ENCODE measurements around the gene RBM11.
"Not testable (repeated sequence)": the region's sequence is repeated elsewhere in the genome, so short reads cannot be mapped to it uniquely, and the experiment has no call there.

The RBM11 gene

GRCh38 chr21:14215971-14216641 is at the start of gene RBM11:
Gene RBM11, plus strand, starts transcription at chr21:14216157. Its CDS starts 30 bp downstream, at chr21:14216187.
- peak; percentile 25 for DNase-seq

DNA sequence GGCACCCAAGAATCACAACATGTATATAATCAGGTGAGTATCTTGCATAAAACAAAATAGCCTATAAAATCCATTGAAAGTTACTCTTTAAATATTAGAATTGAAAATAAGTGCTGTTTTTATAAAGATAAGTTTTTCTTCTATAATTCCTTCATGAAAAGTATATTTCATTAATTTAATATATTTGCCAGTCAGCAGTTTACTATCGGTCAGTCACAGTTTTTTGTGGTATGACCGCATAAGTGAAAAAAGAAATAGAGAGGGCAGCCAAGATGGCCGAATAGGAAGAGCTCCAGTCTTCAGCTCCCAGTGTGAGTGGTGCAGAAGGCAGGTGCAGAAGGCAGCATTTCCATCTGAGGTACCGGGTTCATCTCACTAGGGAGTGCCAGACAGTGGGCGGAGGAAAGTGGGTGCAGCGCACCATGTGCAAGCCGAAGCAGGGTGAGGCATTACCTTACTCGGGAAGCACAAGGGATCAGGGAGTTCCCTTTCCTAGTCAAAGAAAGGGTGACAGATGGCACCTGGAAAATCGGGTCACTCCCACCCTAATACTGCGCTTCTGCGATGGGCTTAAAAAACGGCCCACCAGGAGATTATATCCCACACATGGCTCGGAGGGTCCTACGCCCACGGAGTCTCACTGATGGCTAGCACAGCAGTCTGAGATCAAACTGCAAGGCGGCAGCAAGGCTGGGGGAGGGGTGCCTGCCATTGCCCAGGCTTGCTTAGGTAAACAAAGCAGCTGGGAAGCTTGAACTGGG is 49.3 kb upstream of the RBM11 start:
- DNase-seq = not testable (repeated sequence)

GRCh38 chr21:14206222-14206621 is 9.7 kb upstream of the RBM11 start:
- DNase-seq = no peak

- no peak for DNase-seq
These were observed 5.2 kb upstream of the RBM11 start, which contains the start of gene LIPI for GRCh38 chr21:14210738-14211137. Gene LIPI, minus strand, starts transcription at chr21:14210955. Its CDS starts 110 bp downstream, at chr21:14210845.

DNA sequence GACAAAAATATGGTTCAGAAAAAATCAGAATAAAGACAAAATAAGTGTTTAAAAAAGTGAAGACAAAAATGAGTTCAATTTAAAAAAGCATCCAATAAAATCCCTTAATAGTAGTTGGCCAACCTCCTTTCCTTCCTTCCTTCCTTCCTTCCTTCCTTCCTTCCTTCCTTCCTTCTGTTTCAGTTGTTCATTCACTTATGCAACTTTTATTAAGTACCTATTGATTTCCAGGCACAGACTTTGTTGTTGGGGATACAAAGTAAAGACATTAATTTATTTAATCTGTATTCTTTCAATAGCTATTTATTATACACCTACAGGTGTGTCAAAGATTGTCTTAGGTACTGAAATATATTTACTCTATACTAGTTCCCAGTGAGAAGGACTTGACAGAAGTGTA is 2.8 kb upstream of the RBM11 start:
- DNase-seq = no peak

DNA sequence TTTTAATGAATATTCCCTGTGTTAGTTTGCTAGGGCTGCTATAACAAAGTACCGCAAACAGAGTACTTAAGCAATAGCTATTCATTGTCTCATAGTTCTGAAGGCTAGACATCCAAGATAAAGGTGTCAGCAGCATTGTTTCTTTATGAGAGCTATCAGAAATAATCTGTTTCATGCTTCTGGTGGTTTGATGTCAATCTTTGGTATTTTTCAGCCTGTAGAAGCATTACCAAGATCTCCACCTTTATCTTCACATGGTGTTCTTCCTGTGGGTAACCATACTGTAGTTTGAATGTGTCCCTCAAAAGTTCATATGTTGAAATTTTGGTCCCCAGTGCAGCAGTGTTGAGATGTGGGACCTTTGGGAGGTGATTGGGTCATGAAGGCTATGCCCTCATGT is 7.4 kb downstream of the RBM11 start:
- no peak for DNase-seq

- no peak for DNase-seq
These were observed 13.4 kb downstream of the RBM11 start for GRCh38 chr21:14229399-14229798.

- DNase-seq = no peak
These were observed 19.1 kb downstream of the RBM11 start for GRCh38 chr21:14235101-14235500.

- no peak for DNase-seq
These were observed 20.2 kb downstream of the RBM11 start for GRCh38 chr21:14236180-14236579.

GRCh38 chr21:14239281-14239680 is 23.3 kb downstream of the RBM11 start:
- DNase-seq = no peak

DNA sequence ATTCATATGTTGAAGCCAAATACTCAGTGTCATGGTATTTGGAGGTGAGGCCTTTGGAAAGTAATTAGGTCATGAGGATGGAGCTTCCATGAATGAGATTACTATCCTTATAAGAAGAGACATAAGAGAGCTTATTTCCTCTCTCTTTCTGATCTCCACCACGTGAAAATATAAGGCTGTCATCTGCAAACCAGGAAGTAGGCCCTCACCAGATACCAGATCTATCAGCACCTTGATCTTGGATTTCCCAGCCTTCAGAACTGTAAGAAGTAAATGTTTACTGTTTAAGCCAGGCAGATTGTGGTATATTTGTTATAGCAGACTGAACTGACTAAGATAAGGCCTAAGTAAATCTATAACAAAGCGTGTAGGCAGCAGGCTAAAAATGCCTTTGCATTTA is 25.3 kb downstream of the RBM11 start:
- no peak for DNase-seq

GRCh38 chr21:14243461-14243860 is 27.5 kb downstream of the RBM11 start:
- DNase-seq = no peak

DNA sequence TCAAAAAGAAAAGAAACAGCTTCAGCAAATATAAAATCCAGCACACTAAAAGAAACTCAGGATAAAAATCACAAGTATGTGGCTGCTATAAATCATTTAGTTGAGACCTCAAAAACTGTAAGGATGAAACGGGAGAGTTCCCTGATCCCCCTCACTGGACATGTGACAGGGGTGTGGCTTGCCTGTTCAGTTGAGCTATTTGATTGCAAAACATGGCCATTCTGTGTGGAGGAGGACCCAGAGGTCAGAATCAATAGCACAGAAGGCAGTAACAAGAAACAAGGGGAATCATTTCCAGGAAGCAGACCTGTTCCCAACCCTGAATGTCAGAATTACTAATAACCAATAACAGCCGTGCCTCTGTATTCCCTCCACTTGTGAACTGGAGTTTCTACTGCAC is 27.9 kb downstream of the RBM11 start:
- DNase-seq = no peak

GRCh38 chr21:14244911-14245310 is 29.0 kb downstream of the RBM11 start:
- DNase-seq = no peak

DNA sequence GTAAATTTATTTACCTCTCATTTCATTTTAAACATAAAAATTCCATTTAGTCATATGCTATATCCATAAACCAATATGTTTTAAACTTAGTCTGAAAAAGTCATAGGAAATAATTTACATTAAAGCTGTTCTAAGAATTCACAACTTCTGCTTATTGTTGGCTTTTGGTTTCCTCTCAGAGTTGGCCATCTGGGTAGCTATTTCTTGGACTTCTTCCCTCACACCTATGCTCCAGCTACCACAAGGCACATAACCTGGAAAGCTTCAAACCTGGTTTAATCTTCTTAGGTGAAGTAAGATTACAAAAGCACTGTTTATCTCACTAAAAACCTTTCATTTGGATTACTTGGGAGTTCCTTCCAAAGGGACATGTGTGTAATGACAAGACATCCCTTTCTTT is 29.8 kb downstream of the RBM11 start:
- no peak for DNase-seq

DNA sequence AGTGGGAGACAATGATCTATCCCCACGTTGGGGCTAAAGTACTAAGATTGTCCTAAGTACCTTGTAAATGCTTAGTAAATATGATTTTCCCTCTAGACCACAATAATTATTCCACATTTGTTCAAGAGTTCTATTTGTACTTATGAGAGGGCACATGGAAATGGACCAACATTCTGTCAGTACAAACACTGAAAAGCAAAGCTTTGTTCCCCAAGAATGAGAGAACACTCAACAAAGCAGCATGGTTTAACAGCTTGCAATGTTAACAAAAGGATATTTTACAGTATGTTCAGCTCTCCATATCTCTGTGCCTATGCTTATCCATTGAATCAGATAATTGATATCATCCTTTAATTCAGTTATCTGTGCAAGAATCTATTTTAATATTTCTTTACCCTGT is 35.4 kb downstream of the RBM11 start:
- no peak for DNase-seq

GRCh38 chr21:14259747-14260146 is 43.8 kb downstream of the RBM11 start:
- DNase-seq = peak; percentile 21

DNA sequence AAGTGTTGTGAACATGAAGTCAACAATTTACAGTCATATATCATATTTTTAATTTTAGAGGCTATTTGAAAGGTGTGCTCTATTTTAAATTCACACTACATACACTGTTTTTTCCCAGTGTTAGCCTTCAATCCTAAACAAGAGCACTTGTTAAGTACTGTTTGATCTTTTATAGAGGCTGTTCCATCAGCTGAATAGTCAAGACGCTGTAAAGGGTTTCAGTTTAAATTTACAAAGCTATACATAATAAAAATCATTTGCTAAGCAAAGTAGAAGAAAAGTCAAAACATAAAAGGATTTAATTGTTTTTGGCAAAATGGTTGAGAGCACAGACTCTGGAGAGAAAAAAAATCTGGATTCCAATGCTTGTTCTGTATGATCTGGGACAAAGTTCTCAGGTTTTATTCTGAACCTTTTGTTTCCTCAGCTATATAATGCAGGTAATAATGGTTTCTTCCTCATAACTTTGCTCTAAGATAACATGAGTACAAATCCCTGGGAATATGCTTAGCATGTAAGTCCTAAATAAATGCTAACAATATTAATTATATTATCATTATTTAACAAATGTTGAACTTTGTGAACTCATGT is 44.3 kb downstream of the RBM11 start:
- DNase-seq = no peak

DNA sequence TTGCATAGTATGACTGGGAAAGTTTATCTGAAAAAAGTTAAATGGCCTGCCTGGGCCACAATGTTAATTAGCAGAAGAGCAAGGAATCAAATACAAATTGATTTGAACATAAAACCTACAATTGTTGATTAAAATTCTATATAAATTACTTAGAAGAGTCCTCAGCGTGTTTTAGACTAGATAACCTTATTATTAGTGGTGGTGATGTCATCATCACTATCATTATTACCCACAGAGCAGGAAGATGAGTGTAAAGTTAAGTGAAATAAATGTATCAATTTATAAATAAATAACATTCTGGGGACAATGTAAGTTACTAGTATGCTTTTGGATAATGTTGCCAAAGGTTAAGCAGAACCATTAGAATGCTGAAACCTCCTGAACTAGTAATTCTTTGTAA is 46.1 kb downstream of the RBM11 start:
- no peak for DNase-seq

- no peak for DNase-seq
These were observed 47.9 kb downstream of the RBM11 start for GRCh38 chr21:14263879-14264278.

GRCh38 chr21:14265023-14265422 is 49.1 kb downstream of the RBM11 start:
- no peak for DNase-seq

DNA sequence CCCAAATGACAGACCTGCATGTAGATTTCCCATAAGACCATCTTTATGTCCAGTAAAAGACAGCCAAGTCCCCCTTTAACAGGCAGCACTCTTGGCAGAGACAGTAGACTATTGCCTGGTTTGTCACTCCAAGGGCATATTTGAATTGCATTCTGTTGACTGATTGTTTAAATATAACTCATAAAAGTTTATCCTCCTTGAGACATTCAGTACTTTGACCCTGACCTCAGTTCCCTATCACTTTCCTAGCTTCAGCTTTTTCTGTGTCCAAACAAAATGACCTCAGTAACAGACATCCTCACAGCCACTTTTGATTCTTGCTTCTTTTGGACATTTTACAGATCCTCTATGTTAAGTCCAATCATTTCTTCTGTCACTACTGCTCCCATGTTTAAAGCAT is 51.1 kb downstream of the RBM11 start:
- DNase-seq = no peak

DNA sequence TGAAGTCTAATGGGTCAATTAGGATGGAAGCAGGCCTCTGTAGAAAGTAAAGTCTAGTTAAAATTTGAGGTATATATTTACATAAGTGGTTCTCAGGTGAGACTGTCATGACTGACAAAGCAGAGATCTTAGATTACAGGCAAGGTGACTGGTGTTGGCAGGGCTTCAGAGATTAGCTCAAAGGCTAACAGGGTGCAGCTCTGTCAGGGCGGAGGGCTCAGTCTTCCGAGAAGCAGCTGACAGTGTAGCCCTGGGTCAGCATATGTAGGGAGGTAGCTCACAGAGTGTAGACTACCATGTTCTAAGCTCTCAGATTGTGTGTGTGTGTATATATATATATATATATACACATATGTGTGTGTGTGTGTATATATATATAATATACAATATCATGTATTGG is 54.7 kb downstream of the RBM11 start:
- no peak for DNase-seq

GRCh38 chr21:14271053-14271452 is 55.1 kb downstream of the RBM11 start:
- no peak for DNase-seq
